ENCODE measurements around the gene UVRAG. TPM values are rescaled to one million over a fixed set of nuclear protein-coding genes. Genes with fewer than 3 reads are reported as not detected.

UVRAG gene
- total and polyA plus RNA-seq, 4 donors: 4.4 to 15.1 (median 10.0) TPM

DNA sequence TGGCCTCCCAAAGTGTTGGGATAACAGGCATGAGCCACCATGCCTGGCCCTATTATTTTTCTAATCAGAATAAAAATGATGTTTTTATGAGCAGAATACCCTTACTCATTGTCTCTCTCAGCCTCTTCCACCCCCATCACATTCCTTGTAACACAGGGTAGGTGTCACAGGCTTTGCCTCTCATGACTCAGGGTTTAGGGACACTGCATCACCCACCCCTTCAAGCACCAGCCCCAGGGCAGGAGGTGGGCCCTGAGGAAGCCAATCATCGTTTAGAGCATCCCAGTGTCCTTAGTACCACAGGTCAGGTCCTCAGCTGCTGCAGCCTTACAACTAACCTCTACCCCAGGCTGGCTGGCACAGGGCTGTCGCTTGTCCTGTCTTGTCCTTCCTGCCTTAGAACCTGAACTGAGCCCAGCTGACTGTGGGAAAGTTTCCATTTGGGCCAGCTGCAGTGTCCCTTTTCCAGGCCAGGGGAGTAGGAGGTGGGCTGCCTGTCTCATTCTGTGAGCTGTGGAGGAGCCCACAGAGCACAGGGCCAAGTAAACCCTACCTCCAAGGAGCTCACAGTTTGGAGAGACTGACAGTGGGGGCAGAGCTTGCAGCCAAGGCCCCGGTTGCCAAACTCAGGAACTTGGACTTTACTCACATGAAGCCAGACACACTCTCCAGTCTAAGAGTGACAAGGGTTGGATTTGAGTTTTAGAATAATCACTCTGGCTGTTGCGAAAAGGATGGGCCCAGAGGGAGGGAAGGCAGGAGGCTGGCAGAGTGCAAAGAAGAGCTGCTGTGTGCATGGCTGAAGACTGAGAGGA, 19.5 kb upstream of the UVRAG start:
- 35% methylated on average over 4 of the region's 4 CpGs for WGBS
- TF ChIP-seq HNF4G (IDR thresholded peaks at IDR 0.05) (peak; percentile 87), FOXA1 (IDR thresholded peaks at IDR 0.05) (no peak), HNF4A (conservative IDR thresholded peaks at IDR 0.05) (peak; percentile 95), RAD21 (IDR thresholded peaks at IDR 0.05) (peak; percentile 26 to 57), JUND (IDR thresholded peaks at IDR 0.05) (peak; percentile 65 to 72), GABPA (IDR thresholded peaks at IDR 0.05 in 1 of 2, conservative IDR thresholded peaks at IDR 0.05 in 1 of 2) (no peak), YY1 (IDR thresholded peaks at IDR 0.05) (peak; percentile 57), EGR1 (IDR thresholded peaks at IDR 0.05; ENCODE audit: low read depth in 2 of 2) (peak in 1 of 2 donors; percentile 15), TAF1 (conservative IDR thresholded peaks at IDR 0.05) (no peak), NR2F2 (IDR thresholded peaks at IDR 0.05) (peak; percentile 17), RXRA (IDR thresholded peaks at IDR 0.05) (peak; percentile 81 to 84), SP1 (IDR thresholded peaks at IDR 0.05) (peak; percentile 90), FOXA2 (IDR thresholded peaks at IDR 0.05) (no peak), CTCF (IDR thresholded peaks at IDR 0.05; ENCODE audit: low read depth, low read length, missing input control) (no peak)
- TF ChIP-seq, protein P1, sequence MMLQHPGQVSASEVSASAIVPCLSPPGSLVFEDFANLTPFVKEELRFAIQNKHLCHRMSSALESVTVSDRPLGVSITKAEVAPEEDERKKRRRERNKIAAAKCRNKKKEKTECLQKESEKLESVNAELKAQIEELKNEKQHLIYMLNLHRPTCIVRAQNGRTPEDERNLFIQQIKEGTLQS (IDR thresholded peaks at IDR 0.05): no peak
- TF ChIP-seq, protein P2, sequence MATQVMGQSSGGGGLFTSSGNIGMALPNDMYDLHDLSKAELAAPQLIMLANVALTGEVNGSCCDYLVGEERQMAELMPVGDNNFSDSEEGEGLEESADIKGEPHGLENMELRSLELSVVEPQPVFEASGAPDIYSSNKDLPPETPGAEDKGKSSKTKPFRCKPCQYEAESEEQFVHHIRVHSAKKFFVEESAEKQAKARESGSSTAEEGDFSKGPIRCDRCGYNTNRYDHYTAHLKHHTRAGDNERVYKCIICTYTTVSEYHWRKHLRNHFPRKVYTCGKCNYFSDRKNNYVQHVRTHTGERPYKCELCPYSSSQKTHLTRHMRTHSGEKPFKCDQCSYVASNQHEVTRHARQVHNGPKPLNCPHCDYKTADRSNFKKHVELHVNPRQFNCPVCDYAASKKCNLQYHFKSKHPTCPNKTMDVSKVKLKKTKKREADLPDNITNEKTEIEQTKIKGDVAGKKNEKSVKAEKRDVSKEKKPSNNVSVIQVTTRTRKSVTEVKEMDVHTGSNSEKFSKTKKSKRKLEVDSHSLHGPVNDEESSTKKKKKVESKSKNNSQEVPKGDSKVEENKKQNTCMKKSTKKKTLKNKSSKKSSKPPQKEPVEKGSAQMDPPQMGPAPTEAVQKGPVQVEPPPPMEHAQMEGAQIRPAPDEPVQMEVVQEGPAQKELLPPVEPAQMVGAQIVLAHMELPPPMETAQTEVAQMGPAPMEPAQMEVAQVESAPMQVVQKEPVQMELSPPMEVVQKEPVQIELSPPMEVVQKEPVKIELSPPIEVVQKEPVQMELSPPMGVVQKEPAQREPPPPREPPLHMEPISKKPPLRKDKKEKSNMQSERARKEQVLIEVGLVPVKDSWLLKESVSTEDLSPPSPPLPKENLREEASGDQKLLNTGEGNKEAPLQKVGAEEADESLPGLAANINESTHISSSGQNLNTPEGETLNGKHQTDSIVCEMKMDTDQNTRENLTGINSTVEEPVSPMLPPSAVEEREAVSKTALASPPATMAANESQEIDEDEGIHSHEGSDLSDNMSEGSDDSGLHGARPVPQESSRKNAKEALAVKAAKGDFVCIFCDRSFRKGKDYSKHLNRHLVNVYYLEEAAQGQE (IDR thresholded peaks at IDR 0.05): no peak
- TF ChIP-seq, protein P3, sequence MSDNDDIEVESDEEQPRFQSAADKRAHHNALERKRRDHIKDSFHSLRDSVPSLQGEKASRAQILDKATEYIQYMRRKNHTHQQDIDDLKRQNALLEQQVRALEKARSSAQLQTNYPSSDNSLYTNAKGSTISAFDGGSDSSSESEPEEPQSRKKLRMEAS (IDR thresholded peaks at IDR 0.05): no peak
- TF ChIP-seq, protein P4, sequence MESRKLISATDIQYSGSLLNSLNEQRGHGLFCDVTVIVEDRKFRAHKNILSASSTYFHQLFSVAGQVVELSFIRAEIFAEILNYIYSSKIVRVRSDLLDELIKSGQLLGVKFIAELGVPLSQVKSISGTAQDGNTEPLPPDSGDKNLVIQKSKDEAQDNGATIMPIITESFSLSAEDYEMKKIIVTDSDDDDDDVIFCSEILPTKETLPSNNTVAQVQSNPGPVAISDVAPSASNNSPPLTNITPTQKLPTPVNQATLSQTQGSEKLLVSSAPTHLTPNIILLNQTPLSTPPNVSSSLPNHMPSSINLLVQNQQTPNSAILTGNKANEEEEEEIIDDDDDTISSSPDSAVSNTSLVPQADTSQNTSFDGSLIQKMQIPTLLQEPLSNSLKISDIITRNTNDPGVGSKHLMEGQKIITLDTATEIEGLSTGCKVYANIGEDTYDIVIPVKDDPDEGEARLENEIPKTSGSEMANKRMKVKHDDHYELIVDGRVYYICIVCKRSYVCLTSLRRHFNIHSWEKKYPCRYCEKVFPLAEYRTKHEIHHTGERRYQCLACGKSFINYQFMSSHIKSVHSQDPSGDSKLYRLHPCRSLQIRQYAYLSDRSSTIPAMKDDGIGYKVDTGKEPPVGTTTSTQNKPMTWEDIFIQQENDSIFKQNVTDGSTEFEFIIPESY (IDR thresholded peaks at IDR 0.05): no peak
- Histone ChIP-seq H3K27ac (ENCODE audit: low read depth in 1 of 2, low read length in 2 of 2) (peak overlapping the region; percentile 27 to 55), H3K4me3 (ENCODE audit: low read depth in 1 of 3, low read length in 3 of 3) (no peak overlapping the region), H3K27me3 (ENCODE audit: control insufficient read depth in 4 of 4, insufficient read depth in 4 of 4, low read length in 3 of 4) (no peaks in the 10 kb centered on the region), H3K9ac (ENCODE audit: low read depth in 1 of 2, low read length in 2 of 2) (no peak overlapping the region), H3K9me3 (ENCODE audit: control insufficient read depth in 4 of 4, low read length in 3 of 4) (no peaks in the 10 kb centered on the region), H3K36me3 (ENCODE audit: control insufficient read depth in 4 of 4, insufficient read depth in 3 of 4, low read depth in 1 of 4, low read length in 3 of 4) (peaks cover 2 to 35% (median 14%) of the 10 kb centered on the region in 4 donors), H3K4me1 (ENCODE audit: control insufficient read depth in 4 of 4, insufficient read depth in 4 of 4, low read length in 3 of 4) (peaks cover 7 to 69% (median 60%) of the 10 kb centered on the region in 4 donors)
- no peak for DNase-seq (ENCODE audit: low spot score)
